ENCODE data around the gene AQP12B. TPM values are rescaled to one million over a fixed set of nuclear protein-coding genes. Genes with fewer than 3 reads are reported as not detected.
"Not testable (repeated sequence)": the region's sequence is repeated elsewhere in the genome, so short reads cannot be mapped to it uniquely, and the experiment has no call there.

The AQP12B gene
- polyA plus RNA-seq, 1 donor: 1.1 TPM

GRCh38 chr2:240701091-240701735 is 18.5 kb upstream of the AQP12B start:
- no peak for DNase-seq (ENCODE audit: low read depth)

DNA sequence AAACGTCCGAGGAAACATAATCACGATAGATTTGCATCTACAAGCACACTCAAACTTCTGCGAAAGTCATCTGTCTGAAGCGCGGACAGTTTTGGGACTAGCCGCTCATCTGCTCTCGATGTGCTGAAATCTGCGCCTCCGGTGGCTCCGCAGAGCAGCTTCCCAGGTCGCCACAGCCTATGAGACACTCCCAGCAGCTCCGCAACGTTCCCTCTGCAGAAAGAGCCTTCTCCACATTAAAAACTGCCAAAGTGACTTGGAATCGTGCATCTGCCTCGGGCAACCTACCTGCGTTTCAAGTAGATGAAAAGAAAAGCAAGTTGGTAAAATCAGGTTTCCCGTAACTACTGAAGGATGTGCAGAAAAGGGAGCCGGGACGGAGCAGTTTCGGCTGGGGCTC is 17.9 kb upstream of the AQP12B start:
- not testable (repeated sequence) for DNase-seq (ENCODE audit: low read depth)

DNA sequence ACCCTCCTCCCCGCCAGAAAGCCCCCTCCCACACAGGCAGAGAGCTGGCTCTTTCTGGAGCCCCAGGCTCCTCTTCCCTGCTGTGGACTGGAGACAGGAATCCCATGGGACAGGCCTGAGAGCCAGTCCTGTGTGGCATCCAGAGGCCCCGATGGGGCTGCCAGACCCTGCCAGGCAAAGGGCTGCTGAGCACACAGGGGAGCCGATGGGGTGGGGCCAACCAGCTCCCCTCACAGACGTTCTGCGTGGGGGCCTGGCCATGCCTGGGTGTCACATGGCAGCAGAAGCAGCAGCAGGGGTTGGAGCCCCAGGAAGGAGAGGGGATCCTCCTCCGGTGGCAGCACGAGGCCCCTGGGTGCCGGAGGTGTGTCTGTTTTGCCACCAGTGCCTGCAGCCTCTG is 17.1 kb upstream of the AQP12B start:
- DNase-seq (ENCODE audit: low read depth): not testable (repeated sequence)

GRCh38 chr2:240698852-240699561 is 16.3 kb upstream of the AQP12B start:
- DNase-seq (ENCODE audit: low read depth): not testable (repeated sequence)

- DNase-seq (ENCODE audit: low read depth): not testable (repeated sequence)
Measured at GRCh38 chr2:240696469-240696868, 13.8 kb upstream of the AQP12B start.

- DNase-seq (ENCODE audit: low read depth): not testable (repeated sequence)
Measured at GRCh38 chr2:240695593-240695992, 12.9 kb upstream of the AQP12B start.

GRCh38 chr2:240694304-240694703 is 11.6 kb upstream of the AQP12B start:
- DNase-seq (ENCODE audit: low read depth): not testable (repeated sequence)

DNA sequence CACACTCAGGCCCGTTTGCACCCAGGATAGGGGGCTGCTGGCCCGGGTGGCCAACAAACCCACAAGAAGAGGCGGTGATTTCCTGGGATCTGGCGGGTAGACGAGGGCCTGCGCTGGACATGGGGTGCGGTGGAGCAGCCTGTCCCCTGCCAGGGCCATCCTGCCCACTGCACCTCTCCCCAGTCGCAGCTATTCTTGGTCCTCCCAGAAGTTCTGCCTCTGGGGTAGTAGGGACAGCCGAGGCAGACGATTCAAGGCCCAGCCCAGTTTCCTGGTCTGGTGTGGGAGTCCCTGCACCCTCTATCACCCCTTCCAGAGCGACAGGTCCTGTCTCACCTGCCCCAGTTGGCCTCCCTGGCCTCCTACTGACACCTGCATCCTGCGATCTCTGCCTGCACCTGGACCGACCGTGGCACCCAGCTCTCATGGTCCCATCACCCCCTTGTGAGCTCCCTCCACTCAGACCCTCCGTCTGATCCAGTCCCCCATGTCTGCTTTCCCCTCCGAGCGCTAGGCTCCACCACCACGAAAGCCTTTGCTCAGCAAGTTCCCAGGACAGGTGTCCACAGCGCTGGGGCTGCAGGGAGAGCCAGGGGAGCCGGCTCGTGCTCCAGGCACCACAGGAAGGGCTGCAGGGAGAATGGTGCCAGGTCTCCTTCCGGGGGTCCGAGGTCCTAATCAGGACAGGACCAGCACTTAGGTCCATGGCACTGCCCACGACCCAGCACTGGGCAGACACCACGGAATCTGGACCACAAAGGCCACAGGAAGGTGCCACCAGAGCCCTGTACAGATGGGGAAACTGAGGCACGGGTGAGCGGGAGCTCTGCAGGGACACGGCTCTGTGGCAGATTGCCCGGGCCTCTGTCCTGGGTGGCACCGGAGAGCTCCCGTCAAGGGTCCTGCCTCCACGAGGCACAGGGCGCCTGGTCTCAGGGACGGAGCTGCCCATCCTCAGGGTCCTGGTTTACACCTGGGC is 10.2 kb upstream of the AQP12B start:
- not testable (repeated sequence) for DNase-seq (ENCODE audit: low read depth)

GRCh38 chr2:240691631-240692420 is 9.1 kb upstream of the AQP12B start, which contains the start of gene AQP12A:
AQP12A (plus strand) TSS chr2:240691866; CDS start chr2:240691914, 48 bp downstream.
- DNase-seq (ENCODE audit: low read depth): not testable (repeated sequence)

- not testable (repeated sequence) for DNase-seq (ENCODE audit: low read depth)
Measured at GRCh38 chr2:240691075-240691427, 8.4 kb upstream of the AQP12B start.

DNA sequence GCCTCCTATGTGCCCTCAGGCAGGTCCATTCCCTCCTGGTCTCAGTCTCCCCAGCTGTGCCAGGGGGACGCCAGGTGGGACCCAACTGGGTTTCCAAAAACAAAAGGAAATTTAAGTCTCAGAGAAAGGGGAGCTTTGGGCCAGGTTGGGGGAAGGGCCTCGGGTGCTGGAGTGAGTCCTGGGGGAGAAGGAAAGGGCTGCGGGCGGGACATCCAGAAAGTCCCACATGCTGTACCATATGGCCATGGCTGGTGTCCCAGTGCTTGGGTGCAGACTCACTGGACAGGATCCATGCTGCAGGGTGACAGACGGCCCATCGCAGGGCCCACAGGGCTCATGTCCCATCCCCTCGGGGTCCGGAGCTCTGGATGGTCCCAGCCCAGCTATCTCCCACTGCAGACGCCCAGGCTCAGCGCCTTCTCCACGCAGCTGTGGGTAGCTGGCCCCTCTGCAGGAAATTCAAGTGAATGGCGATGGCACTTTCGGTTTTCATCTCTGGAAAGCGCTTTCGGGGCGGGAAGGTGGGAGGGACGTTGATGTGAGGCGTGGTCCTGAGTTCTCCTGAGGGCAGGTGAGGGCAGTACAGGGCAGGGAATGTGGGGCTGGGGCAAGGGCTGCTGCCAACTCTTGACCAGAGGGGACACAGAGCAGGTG is 7.9 kb upstream of the AQP12B start:
- not testable (repeated sequence) for DNase-seq (ENCODE audit: low read depth)

DNA sequence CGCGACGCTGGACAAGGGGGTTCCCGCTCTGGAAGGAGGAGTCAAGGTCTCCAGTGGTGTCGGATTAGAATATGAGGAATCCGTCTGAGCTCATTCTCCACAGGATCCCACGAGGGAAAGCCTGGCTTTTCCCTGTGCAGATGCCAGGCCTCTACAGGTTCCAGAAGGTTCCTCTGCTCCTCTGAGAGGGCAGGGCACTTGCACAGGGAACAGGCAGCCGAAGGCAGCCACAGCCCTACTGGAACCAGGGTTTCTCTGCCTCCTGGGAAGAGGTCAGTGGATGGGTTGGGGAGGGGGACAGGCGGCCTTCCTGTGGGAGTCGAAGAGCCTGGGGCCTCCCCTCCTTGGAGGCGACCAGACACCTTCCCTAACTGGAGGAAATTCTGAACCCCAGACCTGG is 7.3 kb upstream of the AQP12B start:
- no peak for DNase-seq (ENCODE audit: low read depth)

GRCh38 chr2:240688553-240688919 is 5.9 kb upstream of the AQP12B start:
- DNase-seq (ENCODE audit: low read depth): no peak

- no peak for DNase-seq (ENCODE audit: low read depth)
Measured at GRCh38 chr2:240687741-240688552, 5.3 kb upstream of the AQP12B start.

GRCh38 chr2:240687045-240687740 is 4.5 kb upstream of the AQP12B start:
- DNase-seq (ENCODE audit: low read depth): no peak

DNA sequence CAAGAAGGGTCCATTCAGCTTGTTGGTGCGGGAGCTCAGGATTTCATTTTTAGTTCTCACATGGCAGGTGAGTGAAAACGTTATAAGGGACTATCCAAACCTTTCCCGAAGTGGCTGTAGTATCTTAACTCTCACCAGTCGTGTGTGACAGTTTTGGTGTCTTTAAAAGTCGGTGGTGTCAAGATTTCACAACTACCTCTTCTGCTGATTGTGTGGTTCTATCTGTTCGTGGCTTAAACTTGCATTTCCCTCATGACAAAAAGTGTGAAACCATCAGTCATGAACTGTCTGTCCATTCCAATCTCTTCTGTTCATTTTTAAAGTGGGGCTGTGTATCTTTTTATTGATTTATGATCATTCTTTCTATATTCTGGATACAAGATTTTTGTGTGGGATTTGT is 3.8 kb upstream of the AQP12B start:
- DNase-seq (ENCODE audit: low read depth): no peak

GRCh38 chr2:240685771-240686371 is 3.2 kb upstream of the AQP12B start:
- DNase-seq (ENCODE audit: low read depth): no peak

DNA sequence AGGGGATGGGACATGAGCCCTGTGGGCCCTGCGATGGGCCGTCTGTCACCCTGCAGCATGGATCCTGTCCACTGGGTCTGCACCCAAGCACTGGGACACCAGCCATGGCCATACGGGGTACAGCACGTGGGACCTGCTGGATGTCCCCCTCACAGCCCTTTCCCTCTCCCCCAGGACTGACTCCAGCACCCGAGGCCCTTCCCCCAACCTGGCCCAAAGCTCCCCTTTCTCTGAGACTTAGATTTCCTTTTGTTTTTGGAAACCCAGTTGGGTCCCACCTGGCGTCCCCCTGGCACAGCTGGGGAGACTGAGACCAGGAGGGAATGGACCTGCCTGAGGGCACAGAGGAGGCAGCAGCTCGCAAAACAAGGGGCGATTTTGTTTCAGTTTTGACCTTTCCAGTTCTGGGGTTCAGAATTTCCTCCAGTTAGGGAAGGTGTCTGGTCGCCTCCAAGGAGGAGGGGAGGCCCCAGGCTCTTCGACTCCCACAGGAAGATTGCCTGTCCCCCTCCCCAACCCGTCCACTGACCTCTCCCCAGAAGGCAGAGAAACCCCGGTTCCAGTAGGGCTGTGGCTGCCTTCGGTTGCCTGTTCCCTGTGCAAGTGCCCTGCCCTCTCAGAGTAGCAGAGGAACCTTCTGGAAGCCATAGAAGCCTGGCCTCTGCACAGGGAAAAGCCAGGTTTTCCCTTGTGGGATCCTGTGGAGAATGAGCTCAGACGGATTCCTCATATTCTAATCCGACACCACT is 1.5 kb upstream of the AQP12B start:
- DNase-seq (ENCODE audit: low read depth): not testable (repeated sequence)
